T-helper 2 cell treated with Interferon-gamma antibody and Interleukin-4, amounts not matched to agents 100 ng/mL and 5 ng/mL, for 36 hours (primary cell): ENCODE results near the gene NTF4. TPM values are rescaled to one million over a fixed set of nuclear protein-coding genes. Genes with fewer than 3 reads are reported as not detected.
"Not testable (repeated sequence)": the region's sequence is repeated elsewhere in the genome, so short reads cannot be mapped to it uniquely, and the experiment has no call there.

Experiments
- intact Hi-C: fragments of 100-400 bp; cut with micrococcal nuclease; formaldehyde crosslinking; loops from one replicate; pipeline ENCODE4 v1.15.1; 2023
- total RNA-seq: library from RNA; stranded (reverse); gene quantifications from 2 replicates; pipeline ENCODE4 v1.2.3, GENCODE V29; 2022

NTF4 gene
- total RNA-seq, 1 donor from 2014 or later = not detected

GRCh38 chr19:49092686-49093085 is 28.1 kb upstream of the NTF4 start:
- intact Hi-C loops = no loop called here

GRCh38 chr19:49091391-49092038 is 26.9 kb upstream of the NTF4 start:
- intact Hi-C loops = no loop called here

GRCh38 chr19:49086296-49086695 is 21.7 kb upstream of the NTF4 start:
- intact Hi-C loops = no loop called here

GRCh38 chr19:49085868-49086232 is 21.2 kb upstream of the NTF4 start:
- intact Hi-C loops = loop anchor here (1.0 to 2.0 kb wide), 3 partner anchors 33 to 727 kb away; partner anchors contain the start of genes C19orf73, FUZ and PPFIA3

- intact Hi-C loops = loop anchor here (1.0 to 2.0 kb wide), 3 partner anchors 34 to 728 kb away; partner anchors contain the start of genes C19orf73, FUZ and PPFIA3
Measured at GRCh38 chr19:49085020-49085867, 20.6 kb upstream of the NTF4 start, which contains the start of gene SNRNP70. Gene SNRNP70 (plus strand): TSS chr19:49085451. CDS start chr19:49086415, 964 bp downstream.

- intact Hi-C loops = loop anchor here (1.0 to 2.0 kb wide), 3 partner anchors 34 to 728 kb away; partner anchors contain the start of genes C19orf73, FUZ and PPFIA3
Measured at GRCh38 chr19:49084206-49085019, 19.8 kb upstream of the NTF4 start.

- intact Hi-C loops = no loop called here
Measured at GRCh38 chr19:49081273-49081672, 16.7 kb upstream of the NTF4 start.

GRCh38 chr19:49080392-49080791 is 15.8 kb upstream of the NTF4 start:
- intact Hi-C loops = no loop called here

GRCh38 chr19:49074869-49075268 is 10.3 kb upstream of the NTF4 start:
- intact Hi-C loops = not testable (repeated sequence)

- intact Hi-C loops = no loop called here
Measured at GRCh38 chr19:49073514-49074378, 9.1 kb upstream of the NTF4 start.

- intact Hi-C loops = no loop called here
Measured at GRCh38 chr19:49071860-49072547, 7.4 kb upstream of the NTF4 start.

- intact Hi-C loops = no loop called here
Measured at GRCh38 chr19:49070416-49070815, 5.8 kb upstream of the NTF4 start.

- intact Hi-C loops = no loop called here
Measured at GRCh38 chr19:49069026-49069425, 4.4 kb upstream of the NTF4 start.

- intact Hi-C loops = no loop called here
Measured at GRCh38 chr19:49067554-49067953, 2.9 kb upstream of the NTF4 start.

- intact Hi-C loops = no loop called here
Measured at GRCh38 chr19:49065905-49066512, 1.4 kb upstream of the NTF4 start.

GRCh38 chr19:49064029-49064629 is 489 bp downstream of the NTF4 start:
- intact Hi-C loops = no loop called here

- intact Hi-C loops = no loop called here
Measured at GRCh38 chr19:49061445-49061844, 3.2 kb downstream of the NTF4 start.

- intact Hi-C loops = no loop called here
Measured at GRCh38 chr19:49061000-49061399, 3.6 kb downstream of the NTF4 start.

- intact Hi-C loops = no loop called here
Measured at GRCh38 chr19:49059053-49059452, 5.6 kb downstream of the NTF4 start.
